ENCODE data around the gene MFGE8. TPM values are rescaled to one million over a fixed set of nuclear protein-coding genes. Genes with fewer than 3 reads are reported as not detected.

Gene MFGE8
- total RNA-seq, 6 experiments from 2014 or later: 9.7 to 20.4 (median 17.6) TPM

DNA sequence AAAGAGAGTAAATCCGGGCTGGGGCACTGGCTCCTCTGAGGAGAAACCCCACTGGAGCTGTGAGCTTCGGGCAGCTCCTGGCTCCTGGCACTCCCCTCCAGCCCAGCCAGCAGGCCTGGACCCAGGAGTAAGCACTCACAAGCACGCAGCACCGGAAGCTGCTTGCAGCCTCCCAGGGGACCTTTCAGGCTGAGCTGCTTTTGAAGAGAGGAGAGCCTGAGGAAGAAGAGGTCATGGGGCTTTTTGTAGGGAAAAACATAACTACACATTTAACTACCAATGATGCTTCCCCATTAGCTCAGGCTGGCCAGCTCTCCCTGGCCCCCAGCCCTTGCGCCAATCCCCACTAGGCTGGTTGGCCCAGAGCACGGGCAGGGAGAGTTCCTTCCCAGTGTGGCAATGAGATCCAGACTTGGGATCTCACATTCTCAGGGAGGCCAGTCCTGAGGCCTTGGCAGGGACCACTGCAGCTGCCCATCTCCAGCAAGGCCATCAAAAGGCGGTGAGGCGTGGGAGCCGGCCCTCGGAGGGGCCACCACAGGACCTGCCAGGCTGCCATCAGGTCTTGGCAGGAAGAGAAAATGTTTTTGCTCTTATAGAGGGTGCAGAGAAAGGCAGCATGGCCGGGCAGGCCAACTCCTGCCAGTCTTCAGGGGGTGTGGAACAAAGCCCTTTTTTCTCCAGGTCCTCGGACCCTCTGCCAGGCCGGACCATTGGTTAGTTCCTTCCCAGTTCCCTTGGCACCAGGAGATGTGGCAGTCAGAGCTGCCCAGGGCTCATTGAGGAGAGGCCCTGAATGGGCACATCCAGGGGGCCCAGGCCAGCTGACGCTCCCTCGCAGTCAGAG lies 41.5 kb upstream of the MFGE8 start:
- ATAC-seq (no peak), DNase-seq (no peak)
- WGBS (ENCODE audit: insufficient coverage, low coverage, low lambda C conversion rate, missing lambda C conversion rate): 78% methylated on average over 2 of the region's 15 CpGs
- H3K9me3 ChIP-seq: no peaks in the 10 kb centered on the region
- H3K4me3 ChIP-seq: no peak overlapping the region
- H3K27me3 ChIP-seq: no peaks in the 10 kb centered on the region
- H3K36me3 ChIP-seq: no peaks in the 10 kb centered on the region
- no peak overlapping the region for H3K27ac ChIP-seq
- H3K4me1 ChIP-seq: no peaks in the 10 kb centered on the region
- intact Hi-C loops (cut with DNase I): no loop called here
- TF ChIP-seq, protein P1, sequence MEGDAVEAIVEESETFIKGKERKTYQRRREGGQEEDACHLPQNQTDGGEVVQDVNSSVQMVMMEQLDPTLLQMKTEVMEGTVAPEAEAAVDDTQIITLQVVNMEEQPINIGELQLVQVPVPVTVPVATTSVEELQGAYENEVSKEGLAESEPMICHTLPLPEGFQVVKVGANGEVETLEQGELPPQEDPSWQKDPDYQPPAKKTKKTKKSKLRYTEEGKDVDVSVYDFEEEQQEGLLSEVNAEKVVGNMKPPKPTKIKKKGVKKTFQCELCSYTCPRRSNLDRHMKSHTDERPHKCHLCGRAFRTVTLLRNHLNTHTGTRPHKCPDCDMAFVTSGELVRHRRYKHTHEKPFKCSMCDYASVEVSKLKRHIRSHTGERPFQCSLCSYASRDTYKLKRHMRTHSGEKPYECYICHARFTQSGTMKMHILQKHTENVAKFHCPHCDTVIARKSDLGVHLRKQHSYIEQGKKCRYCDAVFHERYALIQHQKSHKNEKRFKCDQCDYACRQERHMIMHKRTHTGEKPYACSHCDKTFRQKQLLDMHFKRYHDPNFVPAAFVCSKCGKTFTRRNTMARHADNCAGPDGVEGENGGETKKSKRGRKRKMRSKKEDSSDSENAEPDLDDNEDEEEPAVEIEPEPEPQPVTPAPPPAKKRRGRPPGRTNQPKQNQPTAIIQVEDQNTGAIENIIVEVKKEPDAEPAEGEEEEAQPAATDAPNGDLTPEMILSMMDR (IDR thresholded peaks at IDR 0.05): no peak

DNA sequence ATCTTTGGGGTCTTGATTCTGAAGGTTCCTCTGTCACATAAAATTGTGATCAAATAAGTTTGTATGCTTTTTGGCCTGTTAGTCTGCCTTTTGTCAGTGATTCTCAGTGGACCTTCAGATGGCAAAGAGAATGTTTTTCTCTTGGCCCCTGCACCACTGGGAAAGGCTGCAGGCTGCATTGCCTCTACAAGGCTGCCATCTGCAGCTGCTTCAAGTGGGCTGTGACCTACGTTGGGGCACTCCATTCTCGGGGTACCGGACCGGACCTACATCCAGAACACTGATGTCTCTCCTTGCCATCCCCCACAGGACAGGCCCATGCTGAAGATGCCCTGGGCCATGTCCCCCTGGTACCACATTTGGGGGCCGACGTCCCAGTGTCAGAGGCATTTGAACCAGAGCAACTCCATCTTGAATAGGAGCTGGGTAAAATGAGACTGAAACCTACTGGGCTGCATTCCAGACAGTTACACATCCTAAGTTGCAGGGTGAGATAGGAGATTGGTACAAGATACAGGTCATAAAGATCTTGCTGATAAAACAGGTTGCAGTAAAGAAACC lies 37.5 kb upstream of the MFGE8 start:
- WGBS (ENCODE audit: insufficient coverage, low coverage, low lambda C conversion rate, missing lambda C conversion rate): 34% methylated on average over 3 of the region's 6 CpGs
- no peak for TF ChIP-seq POLR2A (IDR thresholded peaks at IDR 0.05)
- TF ChIP-seq, protein P1 (IDR thresholded peaks at IDR 0.05): no peak
- no peak overlapping the region for H3K4me3 ChIP-seq
- H3K36me3 ChIP-seq: no peaks in the 10 kb centered on the region
- intact Hi-C loops (cut with DNase I): no loop called here
- ATAC-seq: no peak
- no peaks in the 10 kb centered on the region for H3K4me1 ChIP-seq
- DNase-seq: no peak
- no peak overlapping the region for H3K27ac ChIP-seq
- no peaks in the 10 kb centered on the region for H3K27me3 ChIP-seq
- no peaks in the 10 kb centered on the region for H3K9me3 ChIP-seq

DNA sequence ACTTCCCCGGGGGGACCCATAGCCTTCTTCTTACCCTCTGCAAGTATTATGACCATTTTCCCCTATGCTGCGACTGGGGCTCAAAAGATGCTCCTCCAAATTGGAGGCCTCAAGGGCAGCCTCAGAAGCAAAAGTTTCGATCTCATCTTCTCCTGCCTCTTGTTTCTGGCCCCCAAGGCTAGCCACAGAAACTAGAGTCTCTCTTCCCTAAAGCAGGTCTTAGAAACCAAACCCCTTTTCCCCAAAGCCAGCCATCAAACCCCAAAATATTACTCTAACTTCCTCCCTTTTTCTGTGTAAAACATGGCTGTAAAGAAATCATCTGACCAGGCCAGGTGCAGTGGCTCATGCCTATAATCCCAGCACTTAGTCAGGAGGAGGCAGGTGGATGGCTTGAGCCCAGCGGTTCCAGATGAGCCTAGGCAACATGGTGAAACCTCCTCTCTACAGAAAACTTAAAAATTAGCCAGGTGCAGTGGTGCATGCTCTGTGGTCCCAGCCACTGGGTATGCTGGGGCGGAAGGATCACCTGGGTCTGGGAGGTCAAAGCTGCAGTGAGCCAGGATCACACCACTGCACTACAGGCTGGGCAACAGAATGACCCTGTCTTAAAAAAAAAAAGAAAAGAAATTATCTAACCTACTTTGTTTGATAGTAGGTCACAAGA lies 36.7 kb upstream of the MFGE8 start:
- Histone ChIP-seq H3K27ac (no peak overlapping the region), H3K36me3 (no peaks in the 10 kb centered on the region), H3K9me3 (no peaks in the 10 kb centered on the region), H3K4me1 (no peaks in the 10 kb centered on the region), H3K27me3 (no peaks in the 10 kb centered on the region), H3K4me3 (no peak overlapping the region)
- intact Hi-C loops (cut with DNase I): no loop called here
- TF ChIP-seq, protein P1 (IDR thresholded peaks at IDR 0.05): no peak
- TF ChIP-seq POLR2A (IDR thresholded peaks at IDR 0.05): no peak
- 100% methylated on average over 1 of the region's 5 CpGs for WGBS (ENCODE audit: insufficient coverage, low coverage, low lambda C conversion rate, missing lambda C conversion rate)
- no peak for DNase-seq
- ATAC-seq: no peak

DNA sequence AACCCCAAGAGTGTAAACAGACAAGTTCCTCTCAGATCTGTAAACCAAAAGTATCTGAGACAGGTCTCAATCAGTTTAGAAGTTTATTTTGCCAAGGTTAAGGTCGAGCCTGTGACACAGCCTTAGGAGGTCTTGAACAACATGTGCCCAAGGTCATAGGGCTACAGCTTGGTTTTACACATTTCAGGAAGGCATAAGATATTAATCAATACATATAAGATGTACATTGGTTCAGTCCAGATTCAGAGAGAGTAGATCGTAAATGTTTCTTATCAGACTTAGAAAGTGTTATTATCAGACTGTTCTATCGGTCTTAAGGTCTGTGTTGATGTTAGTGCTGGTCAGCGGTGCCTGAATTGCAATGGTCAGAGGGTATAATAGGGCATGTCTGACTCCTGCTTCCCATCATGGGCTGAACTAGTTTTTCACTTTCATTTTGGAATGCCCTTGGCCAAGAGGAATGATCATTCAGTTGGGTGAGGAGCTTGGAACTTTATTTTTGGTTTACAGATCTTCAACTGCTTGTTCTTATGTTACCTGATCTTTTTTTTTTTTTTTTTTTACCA lies 27.0 kb upstream of the MFGE8 start:
- no peak for TF ChIP-seq POLR2A (IDR thresholded peaks at IDR 0.05)
- TF ChIP-seq, protein P1 (IDR thresholded peaks at IDR 0.05): no peak
- Histone ChIP-seq H3K4me3 (no peak overlapping the region), H3K36me3 (no peaks in the 10 kb centered on the region), H3K9me3 (no peaks in the 10 kb centered on the region), H3K27ac (no peak overlapping the region), H3K4me1 (no peaks in the 10 kb centered on the region), H3K27me3 (no peaks in the 10 kb centered on the region)
- ATAC-seq (no peak), DNase-seq (no peak)
- intact Hi-C loops (cut with DNase I): no loop called here
- 59% methylated on average over 4 of the region's 4 CpGs for WGBS (ENCODE audit: insufficient coverage, low coverage, low lambda C conversion rate, missing lambda C conversion rate)

All from right lobe of liver (tissue), 6 donors.